HG03196 (cell line): ENCODE data around the gene IQCE.

Source experiments
- ATAC-seq: cut with Tn5 transposase; IDR thresholded peaks from one replicate; pipeline ENCODE4 v1.9.1; 2021; ENCODE audit not compliant: unreplicated experiment

The IQCE gene

GRCh38 chr7:2644220-2644561, 85.4 kb downstream of the IQCE start:
- no peak for ATAC-seq

DNA sequence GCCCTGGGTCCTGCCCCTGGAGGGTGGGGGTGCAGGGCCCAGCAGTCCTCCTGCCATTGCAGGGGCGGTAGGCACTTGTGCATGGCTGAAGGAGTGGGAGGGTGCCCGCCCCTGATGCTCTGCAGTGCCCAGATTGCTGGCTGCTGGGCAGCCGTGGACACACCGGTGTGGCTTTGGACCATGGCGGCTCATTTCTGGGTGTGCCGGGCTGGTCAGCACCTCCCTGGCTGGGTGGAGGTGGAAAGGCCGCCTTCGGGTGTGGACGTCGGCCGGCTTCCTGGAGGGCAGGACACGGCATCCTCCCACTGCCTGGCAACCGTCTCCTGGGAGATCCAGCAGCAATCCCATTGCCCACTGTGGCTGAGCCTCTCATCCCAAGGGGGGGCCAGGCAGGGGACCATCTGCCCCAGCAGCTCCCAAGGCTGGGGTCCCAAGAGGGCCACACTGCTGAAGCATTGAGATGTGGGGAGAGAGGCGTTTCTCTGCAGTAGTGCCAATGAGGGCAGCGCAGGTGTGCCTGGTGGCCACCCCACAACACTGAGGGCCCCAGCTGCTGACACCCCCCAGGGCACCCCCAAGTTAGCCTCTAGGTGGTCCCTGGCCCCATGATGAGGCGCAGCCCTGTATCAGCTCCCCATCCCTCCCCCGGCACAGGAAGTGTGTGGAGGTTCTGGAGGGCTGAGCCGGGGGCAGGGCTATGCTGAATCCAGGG, 85.9 kb downstream of the IQCE start:
- ATAC-seq, result peak; percentile 19

DNA sequence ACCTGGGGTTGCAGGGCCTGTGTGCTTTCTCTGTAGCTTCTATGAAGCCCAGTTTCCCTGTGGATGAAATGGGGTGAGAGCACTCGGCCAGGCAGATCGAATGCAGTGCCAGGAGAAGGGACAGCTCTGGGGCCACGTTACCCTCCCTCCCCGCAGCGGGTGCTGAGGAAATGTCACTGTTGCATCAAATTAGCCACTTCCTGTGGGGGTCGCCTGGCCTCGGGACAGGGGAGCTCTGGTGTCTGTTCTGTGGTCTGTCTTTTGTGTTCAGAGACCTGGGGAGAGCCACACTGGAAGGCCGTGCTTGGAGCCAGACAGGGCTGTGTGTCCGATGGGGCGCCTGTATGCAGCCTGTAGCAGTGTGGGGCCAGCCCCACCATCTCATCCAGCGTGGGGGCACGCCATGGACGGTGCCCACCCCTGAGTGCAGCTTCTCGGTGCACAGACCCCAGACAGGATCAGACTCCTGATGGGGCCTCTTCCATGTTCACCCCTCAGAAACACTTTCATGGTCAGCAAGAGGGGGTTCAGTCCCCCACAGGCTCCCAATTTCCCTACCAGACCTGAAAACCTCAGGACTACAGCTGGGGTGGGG, 86.6 kb downstream of the IQCE start:
- ATAC-seq, result peak; percentile 63

DNA sequence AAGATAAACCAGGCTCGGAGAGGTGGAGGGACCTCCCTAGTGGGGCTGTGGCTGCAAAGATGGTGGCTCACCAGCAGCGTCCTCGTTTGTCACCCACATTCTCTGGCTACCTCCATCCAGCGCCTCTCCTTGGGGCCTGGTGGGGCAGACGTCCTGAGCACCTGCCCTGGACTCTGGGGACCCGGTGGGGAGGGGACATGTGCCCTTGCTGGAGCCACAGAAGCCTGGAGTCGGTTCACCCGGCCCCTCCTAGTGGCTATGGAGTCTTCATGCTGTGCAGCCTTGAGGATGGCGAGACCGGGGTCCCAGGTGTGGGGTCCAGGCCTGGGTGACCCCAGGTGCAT, 87.5 kb downstream of the IQCE start:
- ATAC-seq, result no peak

GRCh38 chr7:2646680-2647571, 88.1 kb downstream of the IQCE start:
- ATAC-seq, result no peak

DNA sequence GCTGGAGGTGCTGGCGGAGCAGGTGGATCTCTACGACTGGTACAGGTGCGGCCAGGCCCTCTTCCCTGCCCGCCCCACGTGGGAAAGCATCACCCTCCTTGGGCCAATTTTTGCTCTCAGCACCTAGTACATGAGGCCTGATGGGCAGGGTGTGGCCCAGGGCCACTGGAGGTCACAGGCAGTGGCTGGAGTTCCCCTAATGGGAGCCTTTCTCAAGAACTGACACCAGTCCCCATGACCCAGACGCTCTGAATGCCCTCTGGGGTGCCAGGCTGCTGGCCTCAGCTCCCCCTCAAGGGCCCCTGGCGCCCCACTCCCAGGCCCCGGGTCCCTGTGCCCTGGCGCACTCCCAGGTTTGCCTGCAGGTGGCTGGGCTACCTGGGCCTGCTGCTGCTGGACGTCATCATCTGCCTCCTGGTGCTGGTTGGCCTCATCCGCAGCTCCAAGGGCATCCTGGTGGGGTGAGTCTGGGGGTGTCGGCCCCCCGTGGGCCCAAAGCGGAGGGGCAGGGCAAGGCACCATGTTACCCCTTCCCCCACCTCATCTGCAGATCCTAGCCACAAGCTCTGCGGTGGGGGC, 88.9 kb downstream of the IQCE start:
- no peak for ATAC-seq

- no peak for ATAC-seq
Observed at GRCh38 chr7:2649139-2649838, 90.5 kb downstream of the IQCE start.

- no peak for ATAC-seq
Observed at GRCh38 chr7:2649991-2650390, 91.2 kb downstream of the IQCE start.

- ATAC-seq, result no peak
Observed at GRCh38 chr7:2650451-2650850, 91.7 kb downstream of the IQCE start.

DNA sequence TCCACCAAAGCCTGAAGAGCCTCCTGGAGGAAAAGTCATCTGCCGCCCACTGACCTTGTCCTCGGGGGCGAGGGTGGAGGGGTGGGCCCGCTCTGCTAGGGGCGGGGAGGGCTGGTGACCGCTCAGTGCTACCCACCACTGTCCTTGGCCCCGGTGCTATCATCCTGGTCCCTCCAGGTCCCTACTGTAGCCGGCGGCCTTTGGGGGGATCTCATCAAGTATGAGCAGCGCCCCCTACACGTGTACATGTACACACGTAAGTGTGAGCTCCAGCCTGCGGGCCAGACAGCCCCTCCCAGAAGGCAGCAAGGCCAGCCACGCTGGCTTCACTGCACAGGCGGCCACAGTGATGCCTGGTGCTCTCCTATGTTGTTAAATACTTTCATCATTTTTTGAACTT, 92.6 kb downstream of the IQCE start:
- no peak for ATAC-seq

DNA sequence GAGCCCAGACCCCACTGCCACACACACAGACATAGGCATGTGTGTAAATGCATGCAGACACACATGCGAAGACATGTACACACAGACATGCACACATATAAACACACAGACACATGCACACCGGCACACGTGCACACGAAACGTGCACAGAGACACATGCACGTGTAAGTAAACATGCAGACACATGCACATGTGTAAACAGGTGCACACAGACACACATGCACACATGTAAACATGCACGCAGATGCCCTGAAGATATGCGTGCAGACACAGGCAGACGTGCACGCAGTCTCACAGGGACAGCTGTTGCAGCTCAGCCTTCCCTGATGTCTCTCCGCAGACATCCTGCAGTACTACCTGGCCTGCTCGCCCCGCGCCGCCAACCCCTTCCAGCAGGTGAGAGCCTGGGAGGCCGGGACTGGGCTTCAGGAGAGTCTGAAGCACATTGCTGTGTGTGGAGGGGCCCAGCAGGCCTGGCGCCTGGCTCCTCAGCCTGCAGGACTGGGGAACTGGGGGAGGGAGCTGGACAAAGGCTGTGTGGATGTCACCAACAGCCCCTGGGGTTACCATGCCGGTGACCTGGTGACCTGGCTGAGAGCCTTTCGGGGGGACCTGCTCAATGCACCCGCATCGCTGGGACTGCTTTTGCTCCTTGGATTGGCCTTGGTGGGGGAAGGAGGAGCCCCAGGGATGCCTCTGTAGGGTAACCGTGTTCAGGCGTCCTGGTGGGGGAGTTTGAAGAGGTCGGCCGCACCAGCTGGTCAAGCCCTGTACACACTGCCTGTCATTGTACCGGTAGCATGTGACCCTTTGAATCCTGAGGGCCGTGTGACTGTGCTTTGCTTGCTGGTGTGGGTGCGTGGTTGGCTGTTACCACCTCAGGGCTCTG, 93.3 kb downstream of the IQCE start:
- ATAC-seq, result no peak

GRCh38 chr7:2652736-2653060, 93.9 kb downstream of the IQCE start:
- no peak for ATAC-seq

DNA sequence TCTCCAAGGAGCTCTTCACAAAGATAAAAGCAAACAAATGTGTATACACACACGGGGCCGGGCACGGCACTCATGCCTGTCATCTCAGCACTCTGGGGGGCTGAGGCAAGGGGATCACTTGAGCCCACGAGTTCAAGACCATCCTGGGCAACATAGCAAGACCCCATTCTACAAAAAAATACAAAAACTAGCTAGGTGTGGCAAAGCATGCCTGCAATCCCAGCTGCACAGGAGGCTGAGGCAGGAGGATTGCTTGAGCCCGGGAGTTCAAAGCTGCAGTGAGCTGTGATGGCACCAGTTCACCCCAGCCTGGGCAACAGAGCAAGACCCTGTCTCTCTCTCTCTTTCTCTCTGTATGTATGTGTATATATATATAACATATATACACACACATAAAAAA, 95.3 kb downstream of the IQCE start:
- no peak for ATAC-seq

DNA sequence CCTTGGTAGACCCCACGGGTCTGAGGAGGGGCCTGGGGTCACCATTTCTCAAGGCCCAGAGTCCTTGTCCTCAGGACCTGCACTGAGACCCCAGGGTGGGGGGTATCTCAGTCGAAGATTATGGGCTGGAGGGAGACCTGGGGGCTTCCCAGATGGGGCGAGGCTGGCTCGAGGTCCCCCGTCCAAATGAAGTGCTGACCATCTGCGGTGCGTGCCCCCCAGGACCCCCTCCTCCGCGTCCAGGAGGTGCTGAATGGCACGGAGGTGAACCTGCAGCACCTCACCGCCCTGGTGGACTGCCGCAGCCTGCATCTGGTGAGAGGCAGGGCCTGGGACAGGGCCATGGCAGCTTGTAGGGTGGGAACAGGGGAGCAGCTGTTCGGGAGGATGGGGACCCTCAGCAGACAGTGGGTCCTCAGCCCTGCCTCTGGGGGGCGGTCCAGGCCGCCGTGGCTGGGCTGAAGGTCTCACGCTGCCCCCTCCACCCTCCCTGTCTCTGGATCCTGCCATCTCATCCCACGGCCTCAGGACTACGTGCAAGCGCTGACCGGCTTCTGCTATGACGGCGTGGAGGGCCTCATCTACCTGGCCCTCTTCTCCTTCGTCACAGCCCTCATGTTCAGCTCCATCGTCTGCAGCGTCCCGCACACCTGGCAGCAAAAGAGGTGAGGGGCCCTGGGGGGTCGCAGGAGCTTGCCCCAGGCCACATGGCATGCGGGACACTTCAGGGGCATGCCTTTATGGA, 97.3 kb downstream of the IQCE start:
- no peak for ATAC-seq

- ATAC-seq, result no peak
Observed at GRCh38 chr7:2657208-2657607, 98.4 kb downstream of the IQCE start.

DNA sequence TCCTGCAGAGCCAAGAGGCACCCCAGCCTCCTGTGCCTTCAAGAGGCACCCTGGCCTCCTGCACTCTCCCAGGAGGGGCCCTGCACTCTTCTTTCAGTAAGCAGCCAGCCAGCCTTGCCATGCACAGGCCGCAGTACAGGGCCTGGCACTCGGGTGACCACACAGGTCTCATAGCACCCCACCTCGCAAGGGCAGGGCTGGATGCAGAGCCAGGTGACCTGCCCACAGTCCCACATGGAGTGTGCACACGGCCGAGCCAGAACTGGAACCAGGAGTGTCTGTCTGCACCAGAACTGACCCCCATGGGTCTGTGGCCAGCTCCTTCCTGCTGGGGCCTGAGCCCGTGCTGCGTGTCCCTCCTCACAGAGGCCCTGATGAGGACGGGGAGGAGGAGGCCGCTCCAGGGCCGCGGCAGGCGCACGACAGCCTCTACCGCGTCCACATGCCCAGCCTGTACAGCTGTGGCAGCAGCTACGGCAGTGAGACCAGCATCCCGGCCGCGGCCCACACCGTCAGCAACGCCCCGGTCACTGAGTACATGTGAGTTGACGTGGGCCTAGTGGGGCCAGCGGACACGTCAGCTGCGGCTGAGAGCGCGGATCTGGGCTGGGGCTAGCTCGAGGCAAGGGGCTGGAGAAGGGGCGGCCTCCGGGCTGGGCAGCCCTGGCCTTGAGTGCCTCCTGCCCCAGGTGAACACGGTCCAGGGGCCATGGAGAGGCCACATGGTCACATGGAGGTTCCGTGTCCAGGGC, 99.3 kb downstream of the IQCE start:
- ATAC-seq, result no peak

GRCh38 chr7:2658941-2659340, 100.2 kb downstream of the IQCE start:
- no peak for ATAC-seq

GRCh38 chr7:2659556-2660358, 101.0 kb downstream of the IQCE start:
- ATAC-seq, result no peak
